WTC11 (cell line): ENCODE results near the gene TRIML1.

Source experiments
- AFF4 ChIP-seq: sonication (generic); formaldehyde crosslinking; IDR thresholded peaks from 2 replicates; pipeline ENCODE4 v1.8.1; 2023; ENCODE audit warnings: mild to moderate bottlenecking, missing genetic modification reagents, borderline replicate concordance
- CTCF ChIP-seq: fragments of 200-600 bp; IDR thresholded peaks from 2 replicates; pipeline ENCODE4 v1.8.0; 2022; ENCODE audit warnings: antibody characterized with exemption
- E2F1 ChIP-seq: sonication (generic); formaldehyde crosslinking; IDR thresholded peaks from 2 replicates; pipeline ENCODE4 v1.8.0; 2022; ENCODE audit warnings: mild to moderate bottlenecking, missing genetic modification reagents
- ESRRA ChIP-seq: sonication (generic); formaldehyde crosslinking; IDR thresholded peaks from 2 replicates; pipeline ENCODE4 v1.8.1; 2022; ENCODE audit warnings: mild to moderate bottlenecking, missing genetic modification reagents, borderline replicate concordance
- FOXJ3 ChIP-seq: sonication (generic); formaldehyde crosslinking; IDR thresholded peaks from 2 replicates; pipeline ENCODE4 v1.9.0; 2021; ENCODE audit warnings: missing genetic modification reagents, mild to moderate bottlenecking, borderline replicate concordance
- FOXP1 ChIP-seq: sonication (generic); formaldehyde crosslinking; IDR thresholded peaks from 2 replicates; pipeline ENCODE4 v1.8.0; 2022; ENCODE audit warnings: missing genetic modification reagents, mild to moderate bottlenecking, moderate library complexity, borderline replicate concordance
- ZNF121 ChIP-seq: sonication (generic); formaldehyde crosslinking; IDR thresholded peaks from 2 replicates; pipeline ENCODE4 v1.8.0; 2023; ENCODE audit warnings: missing genetic modification reagents

- TF ChIP-seq FOXJ3 (CRISPR knock-in tag) (no peak), CTCF (no peak), ZNF121 (CRISPR knock-in tag) (no peak), E2F1 (CRISPR knock-in tag) (no peak), FOXP1 (CRISPR knock-in tag) (no peak), ESRRA (CRISPR knock-in tag) (no peak), AFF4 (CRISPR knock-in tag) (no peak)
These were observed 21.9 kb downstream of the TRIML1 start for GRCh38 chr4:188161167-188161566.
